HG03280 (cell line): Measurements from ENCODE around the gene CACNA1B.
"Not testable (repeated sequence)": the region's sequence is repeated elsewhere in the genome, so short reads cannot be mapped to it uniquely, and the experiment has no call there.

Experiments used
- ATAC-seq: cut with Tn5 transposase; IDR thresholded peaks from one replicate; pipeline ENCODE4 v1.9.1; 2021; ENCODE audit warnings: mild to moderate bottlenecking, moderate library complexity; ENCODE audit not compliant: unreplicated experiment

The CACNA1B gene

DNA sequence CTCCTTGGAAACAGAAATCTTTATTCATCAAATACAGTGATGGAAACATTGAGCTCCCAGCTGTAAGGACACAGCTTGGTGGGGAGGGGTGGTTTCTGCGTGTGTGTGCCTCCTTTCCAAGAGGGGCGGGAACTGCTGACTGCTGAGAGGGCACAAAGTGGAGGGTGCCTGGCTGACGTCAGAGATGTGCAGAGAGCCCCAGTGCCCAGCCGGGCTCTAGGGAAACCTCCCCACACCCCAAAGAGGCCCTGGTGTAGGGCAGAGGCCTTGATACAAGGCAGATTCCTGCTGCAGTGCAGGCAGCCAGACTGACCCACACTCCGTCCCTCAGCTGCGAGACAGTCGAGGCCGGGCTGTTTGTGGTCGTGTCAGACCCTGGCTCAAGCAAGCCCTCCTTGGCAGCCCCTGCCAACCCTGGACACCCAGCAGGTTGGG, 191.0 kb downstream of the CACNA1B start:
- ATAC-seq = no peak

GRCh38 chr9:138069731-138070456, 192.3 kb downstream of the CACNA1B start:
- ATAC-seq = no peak

GRCh38 chr9:138070815-138071214, 193.2 kb downstream of the CACNA1B start:
- ATAC-seq = no peak

GRCh38 chr9:138071292-138071691, 193.7 kb downstream of the CACNA1B start:
- no peak for ATAC-seq

DNA sequence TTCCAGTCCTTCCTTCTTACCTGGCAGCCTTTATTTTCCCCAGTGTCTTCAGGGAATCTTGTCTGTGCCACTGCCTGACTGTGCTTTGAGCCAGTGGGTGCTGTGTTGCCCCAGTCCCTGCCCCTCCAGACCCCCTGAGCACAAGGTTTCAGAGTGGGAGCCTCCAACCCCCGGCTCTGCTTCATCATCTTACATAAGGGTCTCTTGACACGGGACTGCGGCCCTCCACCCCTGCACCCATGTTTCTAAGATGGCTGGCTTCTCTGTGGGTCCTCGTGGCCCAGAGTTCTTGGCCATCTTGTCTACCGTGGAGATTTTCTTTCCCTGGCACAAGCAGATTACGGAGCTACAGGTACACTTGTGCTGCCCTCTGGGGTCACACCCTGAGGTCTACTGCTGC, 194.1 kb downstream of the CACNA1B start:
- ATAC-seq = no peak

- no peak for ATAC-seq
Measured at GRCh38 chr9:138072161-138072842, 194.7 kb downstream of the CACNA1B start.

GRCh38 chr9:138072897-138073296, 195.3 kb downstream of the CACNA1B start:
- ATAC-seq = no peak

- no peak for ATAC-seq
Measured at GRCh38 chr9:138073408-138073807, 195.8 kb downstream of the CACNA1B start.

- no peak for ATAC-seq
Measured at GRCh38 chr9:138073808-138074207, 196.2 kb downstream of the CACNA1B start.

DNA sequence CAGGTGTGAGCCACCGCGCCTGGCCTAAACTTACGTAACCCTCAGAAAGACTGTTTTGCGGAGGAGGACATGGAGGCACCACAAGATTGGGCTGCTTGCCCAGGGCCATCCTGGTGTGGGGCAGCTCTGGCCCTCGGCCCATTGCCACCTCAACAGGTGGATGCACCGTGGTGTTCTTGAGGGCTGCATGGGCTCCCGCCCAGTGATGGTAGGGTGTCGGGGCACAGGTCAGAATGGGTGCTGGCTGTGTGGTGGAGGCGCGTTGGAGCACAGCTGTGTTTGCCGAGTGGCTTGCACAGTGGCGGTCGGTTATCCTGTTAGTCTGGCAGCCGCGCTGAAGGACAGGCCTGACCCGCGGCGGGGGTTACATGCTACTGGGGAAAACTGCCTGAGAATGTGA, 196.9 kb downstream of the CACNA1B start:
- no peak for ATAC-seq

DNA sequence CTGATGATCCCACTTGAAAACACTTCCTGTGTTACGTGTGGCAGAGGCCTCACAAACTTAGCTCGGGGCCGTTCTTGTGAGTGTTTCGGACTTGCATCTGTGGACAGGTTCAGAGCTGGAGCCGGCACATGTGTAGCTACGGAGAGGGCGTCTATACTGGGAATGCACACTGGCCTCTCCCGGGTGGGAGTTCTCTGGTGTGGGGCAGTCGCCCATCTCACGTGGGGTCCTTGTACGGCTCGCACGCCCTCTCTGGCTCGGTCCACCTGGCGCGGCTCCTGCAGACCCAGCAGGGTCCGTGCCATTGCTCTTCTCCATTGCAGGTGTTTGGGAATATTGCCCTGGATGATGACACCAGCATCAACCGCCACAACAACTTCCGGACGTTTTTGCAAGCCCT, 197.9 kb downstream of the CACNA1B start:
- no peak for ATAC-seq

DNA sequence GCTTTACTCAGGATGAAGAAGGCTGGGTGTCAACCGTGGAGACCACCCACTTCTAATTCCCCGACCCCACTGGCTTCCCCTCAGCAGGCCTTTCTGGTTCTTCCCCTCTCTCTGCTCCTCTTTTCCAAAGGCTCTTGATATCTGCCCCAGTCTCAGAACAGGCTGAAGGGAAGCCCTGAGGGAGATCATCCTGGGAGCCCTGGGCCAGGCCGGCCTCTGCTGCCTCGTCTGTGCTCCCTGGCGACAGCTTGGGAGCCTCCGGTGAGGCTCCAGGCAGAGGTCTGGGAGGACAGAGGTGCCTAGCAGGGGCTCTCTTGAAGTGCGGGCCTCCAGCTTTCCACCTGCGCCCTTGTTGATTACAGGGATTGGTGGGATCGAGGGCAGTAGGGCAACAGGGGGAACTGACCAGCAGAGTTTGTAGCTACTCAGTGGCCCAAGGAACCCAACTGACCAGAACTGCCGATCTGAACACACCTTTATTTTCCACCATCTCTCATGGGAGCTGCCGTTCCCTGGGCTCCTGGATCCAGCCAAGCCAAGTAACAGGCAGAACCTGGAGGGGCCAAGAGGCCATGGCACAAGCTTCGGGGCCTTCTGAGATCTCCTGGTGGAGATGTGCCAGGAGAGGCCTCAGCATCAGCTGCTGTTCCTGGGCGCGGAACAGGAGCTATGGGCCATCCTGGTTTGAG, 198.5 kb downstream of the CACNA1B start:
- no peak for ATAC-seq

GRCh38 chr9:138076650-138077009, 199.0 kb downstream of the CACNA1B start:
- no peak for ATAC-seq

GRCh38 chr9:138077126-138077525, 199.5 kb downstream of the CACNA1B start:
- no peak for ATAC-seq

DNA sequence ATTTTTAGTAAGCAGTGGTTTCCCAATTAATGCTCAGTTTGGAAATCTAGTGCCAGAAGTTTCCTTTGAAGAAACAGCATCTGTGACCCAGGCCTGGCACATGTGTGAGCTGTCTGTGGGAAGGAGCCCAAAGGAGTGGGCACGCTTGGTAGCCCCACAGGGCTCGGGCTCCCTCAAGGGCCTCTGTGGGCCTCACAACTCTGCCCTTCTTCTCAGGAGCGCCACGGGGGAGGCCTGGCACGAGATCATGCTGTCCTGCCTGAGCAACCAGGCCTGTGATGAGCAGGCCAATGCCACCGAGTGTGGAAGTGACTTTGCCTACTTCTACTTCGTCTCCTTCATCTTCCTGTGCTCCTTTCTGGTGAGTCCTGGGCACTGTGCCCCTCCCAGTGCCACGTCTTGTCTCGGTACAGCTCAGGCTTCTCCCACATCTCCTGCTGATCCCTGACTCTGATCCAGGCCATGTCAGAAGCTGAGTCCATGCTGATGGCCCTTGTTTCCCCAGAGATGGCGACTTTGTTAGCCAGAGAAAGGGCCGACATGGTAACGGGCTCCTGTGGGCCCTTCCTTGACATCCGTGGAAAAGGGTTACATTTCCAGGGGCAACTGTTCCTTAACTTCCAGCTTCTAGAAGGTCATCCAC, 200.4 kb downstream of the CACNA1B start:
- no peak for ATAC-seq

DNA sequence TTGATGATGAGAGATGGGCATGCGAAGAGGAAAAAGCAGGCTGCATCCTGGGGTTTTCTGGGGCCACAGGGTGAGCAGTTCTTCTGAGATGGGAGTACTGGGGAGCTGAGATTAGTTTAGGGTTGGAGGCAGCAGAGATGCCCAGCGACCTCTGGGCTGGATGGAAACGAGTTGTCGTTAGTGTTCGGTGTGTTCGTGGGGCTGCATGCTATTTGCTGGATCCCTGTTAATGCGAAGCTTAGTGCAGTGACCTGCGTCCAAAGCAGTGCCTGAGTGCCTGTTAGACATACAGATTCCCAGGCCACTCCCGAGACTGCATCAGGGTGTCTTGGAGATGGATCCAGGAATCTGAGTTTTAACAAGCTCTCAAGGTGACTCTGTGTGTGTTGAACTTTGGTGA, 201.3 kb downstream of the CACNA1B start:
- no peak for ATAC-seq

- no peak for ATAC-seq
Measured at GRCh38 chr9:138080979-138081378, 203.4 kb downstream of the CACNA1B start.

DNA sequence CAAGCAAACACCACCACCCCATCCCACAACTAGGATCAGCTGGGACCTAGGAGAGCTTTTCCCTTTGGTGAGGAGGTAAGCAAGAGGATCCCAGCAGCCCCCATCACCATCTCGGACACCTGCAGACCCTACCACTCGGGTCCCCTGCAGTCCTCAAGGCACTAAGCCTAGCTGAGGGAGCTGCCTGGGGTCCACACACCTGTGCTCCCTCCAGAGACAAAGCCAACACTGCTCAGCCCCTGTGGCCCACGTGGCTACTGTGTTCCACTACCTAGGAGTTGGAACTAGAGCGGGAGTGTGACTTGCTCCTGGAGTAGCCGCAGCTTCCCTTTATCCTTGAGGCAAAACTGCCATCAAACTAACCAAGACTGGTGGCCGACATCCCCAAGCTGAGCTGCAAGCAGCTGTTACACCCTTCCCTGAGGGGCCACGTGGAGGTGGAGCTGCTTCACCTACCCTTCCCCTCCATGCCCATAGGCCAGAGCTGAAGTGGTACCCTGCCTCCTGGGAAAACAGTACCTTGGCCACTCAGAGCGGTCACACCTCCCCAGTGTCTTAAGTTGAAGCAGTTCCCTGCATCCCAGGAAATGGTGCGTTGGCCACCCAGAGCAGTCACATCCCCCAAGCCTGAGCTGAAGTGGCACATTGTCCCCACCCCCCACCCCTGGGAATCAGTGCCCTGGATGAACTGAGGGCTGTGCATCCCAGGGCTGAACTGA, 205.5 kb downstream of the CACNA1B start:
- ATAC-seq = no peak

DNA sequence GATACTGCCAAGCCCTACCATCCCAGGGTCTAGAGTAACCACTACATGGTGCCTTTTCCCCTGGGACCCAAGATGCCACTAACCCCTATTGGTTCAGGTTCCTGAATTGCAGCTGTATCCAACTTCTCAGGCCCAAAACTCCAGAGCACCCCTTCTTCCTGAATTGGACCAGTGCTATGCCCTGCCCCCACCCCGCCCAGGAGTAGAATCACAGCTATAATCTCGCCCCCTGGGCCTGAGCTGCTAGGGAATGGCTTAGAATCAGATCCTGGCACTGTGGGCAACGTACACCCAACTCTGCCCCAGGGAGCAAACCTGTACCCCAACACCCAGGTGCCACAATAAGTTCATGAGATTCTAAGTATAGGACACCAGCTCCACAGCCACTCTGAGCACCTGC, 206.3 kb downstream of the CACNA1B start:
- ATAC-seq = no peak

- no peak for ATAC-seq
Measured at GRCh38 chr9:138085568-138085967, 208.0 kb downstream of the CACNA1B start.

DNA sequence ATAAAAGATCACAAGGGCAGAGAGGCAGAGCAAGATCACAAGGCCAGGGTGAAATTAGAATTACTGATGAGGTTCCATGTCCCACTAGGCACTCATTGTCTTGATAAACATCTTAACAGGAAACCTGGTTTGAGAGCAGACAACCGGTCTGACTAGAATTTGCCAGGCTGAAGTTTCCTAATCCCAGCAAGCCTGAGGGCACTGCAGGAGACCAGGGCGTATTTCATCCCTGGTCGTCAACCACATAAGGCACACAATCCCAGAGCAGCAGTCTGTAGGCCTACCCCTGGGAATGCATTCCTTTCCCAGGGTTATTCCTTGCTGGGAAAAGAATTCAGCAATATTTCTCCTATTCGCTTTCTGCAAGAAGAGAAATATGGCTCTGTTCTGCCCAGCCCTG, 214.5 kb downstream of the CACNA1B start:
- ATAC-seq = not testable (repeated sequence)
